GM23248 (cell line): ENCODE data around the gene IFNE. TPM values are rescaled to one million over a fixed set of nuclear protein-coding genes. Genes with fewer than 3 reads are reported as not detected.
A peak's percentile ranks its signal among the peaks of the same experiment; 100 is the strongest.
"Not testable (repeated sequence)": the region's sequence is repeated elsewhere in the genome, so short reads cannot be mapped to it uniquely, and the experiment has no call there.

Experiments used
- DNase-seq: peaks from one replicate; pipeline ENCODE4 v3.0.0-alpha.2; 2015
- H2AFZ ChIP-seq: fragments of 200-600 bp; sonication (generic); 2 replicates; pipeline ENCODE4 v1.6.1; 2016; ENCODE audit warnings: antibody characterized with exemption
- H3F3A ChIP-seq: fragments of 200-600 bp; sonication (generic); 2 replicates; pipeline ENCODE4 v1.6.1; 2016; ENCODE audit warnings: mild to moderate bottlenecking, antibody characterized with exemption, mixed run types; ENCODE audit not compliant: insufficient read depth
- H3K27ac ChIP-seq: fragments of 200-600 bp; sonication (generic); 2 replicates; pipeline ENCODE4 v1.5.1; 2016; ENCODE audit warnings: mild to moderate bottlenecking
- H3K27me3 ChIP-seq: fragments of 200-600 bp; sonication (generic); replicated peaks from 2 replicates; pipeline ENCODE4 v1.6.1; 2016; ENCODE audit warnings: mild to moderate bottlenecking; ENCODE audit not compliant: insufficient read depth
- H3K36me3 ChIP-seq: fragments of 200-600 bp; sonication (generic); 2 replicates; pipeline ENCODE4 v1.6.1; 2016; ENCODE audit warnings: low read depth, mild to moderate bottlenecking
- H3K4me1 ChIP-seq: fragments of 200-600 bp; sonication (generic); 2 replicates; pipeline ENCODE4 v1.6.1; 2016; ENCODE audit warnings: mild to moderate bottlenecking; ENCODE audit not compliant: insufficient read depth
- H3K4me2 ChIP-seq: fragments of 200-600 bp; sonication (generic); one replicate; pipeline ENCODE4 v1.6.1; 2016; ENCODE audit warnings: mild to moderate bottlenecking; ENCODE audit not compliant: unreplicated experiment
- H3K4me3 ChIP-seq: fragments of 200-600 bp; sonication (generic); 2 replicates; pipeline ENCODE4 v1.5.1; 2016; ENCODE audit warnings: mild to moderate bottlenecking
- H3K79me2 ChIP-seq: fragments of 200-600 bp; sonication (generic); 2 replicates; pipeline ENCODE4 v1.6.1; 2016; ENCODE audit warnings: mild to moderate bottlenecking; ENCODE audit not compliant: insufficient read depth
- H3K9ac ChIP-seq: fragments of 200-600 bp; sonication (generic); 2 replicates; pipeline ENCODE4 v1.6.1; 2016; ENCODE audit warnings: mild to moderate bottlenecking
- H3K9me2 ChIP-seq: fragments of 200-600 bp; sonication (generic); 2 replicates; pipeline ENCODE4 v1.6.1; 2016; ENCODE audit warnings: mixed run types, mild to moderate bottlenecking, moderate library complexity; ENCODE audit not compliant: insufficient read depth
- H3K9me3 ChIP-seq: fragments of 200-600 bp; sonication (generic); one replicate; pipeline ENCODE4 v1.6.1; 2017; ENCODE audit warnings: low read depth
- H4K20me1 ChIP-seq: fragments of 200-600 bp; sonication (generic); 2 replicates; pipeline ENCODE4 v1.6.0; 2016; ENCODE audit not compliant: insufficient read depth
- EZH2 ChIP-seq: fragments of 200-600 bp; sonication (generic); IDR thresholded peaks from 2 replicates; pipeline ENCODE4 v1.6.1; 2018; ENCODE audit warnings: antibody characterized with exemption, mild to moderate bottlenecking; ENCODE audit not compliant: insufficient read depth, poor library complexity, severe bottlenecking
- EZH2phosphoT487 ChIP-seq: fragments of 200-600 bp; sonication (generic); IDR thresholded peaks from 2 replicates; pipeline ENCODE4 v1.6.1; 2018; ENCODE audit warnings: antibody characterized with exemption, moderate library complexity, mild to moderate bottlenecking, low read depth; ENCODE audit not compliant: insufficient read depth
- WGBS, 2 experiments: methylation state at CpG; one replicate each; pipeline ENCODE4 v1.1.6; 2015 to 2017; ENCODE audit warnings: low lambda C conversion rate in 2 of 2, low coverage in 1 of 2; ENCODE audit errors: missing lambda C conversion rate in 2 of 2; 5-methylcytosine and 5-hydroxymethylcytosine counted together
- in situ Hi-C: fragments of 300-500 bp; cut with MboI; formaldehyde crosslinking; loops from 2 replicates; pipeline ENCODE4 v1.15.0; 2020
- polyA plus RNA-seq: library from polyadenylated mRNA; unstranded; fragments of >200 nt; fragmentation: Nextera tagmentation; extraction: Ambion mirVana; gene quantifications from 2 replicates; pipeline ENCODE4 v1.2.1, GENCODE V29; 2016
- total RNA-seq: library from RNA; depleted of rRNA; stranded (reverse); fragments of >200 nt; shearing (Covaris generic); gene quantifications from 2 replicates; pipeline ENCODE4 v1.2.3, GENCODE V29; 2014

IFNE gene
- total and polyA plus RNA-seq, 2 experiments from 2014 or later: 1.3 to 1.8 TPM

DNA sequence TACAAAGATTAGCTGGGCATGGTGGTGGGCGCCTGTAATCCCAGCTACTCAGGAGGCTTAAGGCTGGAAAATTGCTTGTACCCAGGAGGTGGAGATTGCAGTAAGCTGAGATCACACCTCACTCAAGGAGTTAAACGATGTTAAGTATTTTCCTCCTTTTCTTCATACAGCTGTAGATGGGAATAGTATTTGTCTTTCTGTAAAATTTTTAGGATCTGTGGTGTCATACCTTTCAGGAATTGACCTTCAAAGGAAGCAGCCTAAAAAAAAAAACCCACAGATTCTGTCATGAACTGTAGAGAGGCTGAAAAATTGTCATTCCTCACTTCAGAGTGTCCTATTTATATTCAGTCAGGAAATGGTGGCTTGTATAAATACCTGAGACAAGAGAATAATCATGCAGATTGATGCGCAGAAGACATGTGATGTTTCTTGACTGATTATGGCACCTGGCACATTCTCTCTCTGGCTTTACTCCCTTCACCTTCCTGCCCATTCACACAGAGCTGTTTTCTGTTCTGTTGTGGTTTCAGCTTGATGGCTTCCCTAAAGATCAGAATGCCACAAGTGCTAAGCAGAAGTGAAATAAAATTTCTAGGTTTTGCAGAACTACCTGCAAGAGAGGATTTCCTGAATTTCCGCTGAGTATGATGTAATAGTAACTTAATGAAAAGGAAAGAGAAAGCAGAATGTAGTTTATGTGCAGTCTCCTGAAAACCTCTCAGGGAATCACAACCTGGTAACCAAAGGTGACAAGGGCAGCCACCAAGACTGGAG is 38.1 kb downstream of the IFNE start:
- Histone ChIP-seq H2AFZ (no peak overlapping the region), H3K27ac (no peak overlapping the region), H3K9me2 (no peaks in the 10 kb centered on the region), H3K4me1 (0 out of 2 replicates have a peak, but pooled peaks cover 3% of the 10 kb centered on the region), H4K20me1 (no peaks in the 10 kb centered on the region), H3K4me3 (no peak overlapping the region), H3K9ac (no peak overlapping the region), H3K27me3 (no peaks in the 10 kb centered on the region), H3K79me2 (no peaks in the 10 kb centered on the region), H3K9me3 (no peaks in the 10 kb centered on the region), H3K4me2 (no peak overlapping the region), H3F3A (peaks cover 78% of the 10 kb centered on the region), H3K36me3 (no peaks in the 10 kb centered on the region)
- TF ChIP-seq EZH2 (no peak), EZH2phosphoT487 (no peak)
- in situ Hi-C loops: no loop called here
- 96 to 97% methylated on average over 4 of the region's 4 CpGs for WGBS, 2 experiments
- DNase-seq: no peak

GRCh38 chr9:21440139-21440538 is 42.0 kb downstream of the IFNE start, which contains the start of gene IFNA1:
Gene IFNA1, plus strand, starts transcription at chr9:21440439. Its CDS starts 69 bp downstream, at chr9:21440508.
- Histone ChIP-seq H3K79me2 (no peaks in the 10 kb centered on the region), H3K27ac (no peak within 1 kb of the TSS), H3K36me3 (no peaks in the 10 kb centered on the region), H4K20me1 (no peaks in the 10 kb centered on the region), H3K4me3 (no peak within 1 kb of the TSS), H2AFZ (no peak within 1 kb of the TSS), H3K4me1 (no peaks in the 10 kb centered on the region), H3K9me2 (no peaks in the 10 kb centered on the region), H3F3A (peaks cover 75% of the 10 kb centered on the region), H3K27me3 (no peaks in the 10 kb centered on the region), H3K4me2 (no peak within 1 kb of the TSS), H3K9ac (no peak within 1 kb of the TSS), H3K9me3 (no peaks in the 10 kb centered on the region)
- no peak for TF ChIP-seq EZH2
- TF ChIP-seq EZH2phosphoT487: no peak
- DNase-seq: no peak
- in situ Hi-C loops: no loop called here
- 59 to 66% methylated on average over 4 of the region's 4 CpGs for WGBS, 2 experiments

- not testable (repeated sequence) for H3K9me2 ChIP-seq
- WGBS, 2 experiments: 43 to 49% methylated on average over 7 of the region's 7 CpGs
These were observed 47.1 kb downstream of the IFNE start for GRCh38 chr9:21435015-21435383.

DNA sequence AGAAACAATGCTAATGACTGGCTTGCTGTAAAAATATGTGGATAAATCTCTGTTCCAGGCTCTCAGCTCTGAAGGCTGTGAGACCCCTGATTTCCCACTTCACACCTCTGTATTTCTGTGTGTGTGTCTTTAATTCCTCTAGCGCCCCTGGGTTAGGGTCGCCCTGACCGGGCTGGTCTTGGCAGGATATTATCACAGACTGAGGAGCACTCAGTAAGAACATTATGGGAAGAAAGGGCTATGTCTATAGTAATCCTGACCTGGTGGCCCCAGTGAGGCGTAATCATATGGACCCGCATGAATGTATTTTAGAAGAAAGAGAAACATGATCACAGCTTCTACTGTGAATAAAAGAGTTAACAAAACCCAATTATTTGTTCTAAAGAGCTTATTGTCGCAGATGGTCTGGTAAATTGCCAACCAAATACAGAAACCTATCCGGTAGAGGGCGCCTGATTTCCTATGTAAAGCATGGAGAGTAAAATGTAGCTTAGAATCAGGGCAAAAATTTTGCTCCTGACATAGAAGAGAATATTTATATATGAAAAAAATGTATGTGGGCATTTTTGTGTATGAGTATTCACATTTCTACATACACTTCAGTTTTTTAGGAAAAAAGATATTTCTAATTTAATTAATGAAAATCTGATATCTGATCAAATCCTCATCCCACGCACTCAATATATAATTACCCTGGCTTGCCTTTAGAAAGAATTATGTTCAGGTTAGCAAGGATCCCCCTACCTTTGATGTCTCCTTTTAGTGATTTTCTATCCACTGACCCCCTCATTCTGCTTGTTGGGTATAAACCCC is 47.7 kb downstream of the IFNE start:
- no peak overlapping the region for H3K9ac ChIP-seq
- H4K20me1 ChIP-seq: no peaks in the 10 kb centered on the region
- WGBS, 2 experiments: 25% methylated on average over 9 of the region's 9 CpGs
- H3K9me2 ChIP-seq: no peaks in the 10 kb centered on the region
- H3K27me3 ChIP-seq: no peaks in the 10 kb centered on the region
- H3K4me3 ChIP-seq: no peak overlapping the region
- H3F3A ChIP-seq: peaks cover 39% of the 10 kb centered on the region
- in situ Hi-C loops: no loop called here
- peak overlapping the region; percentile 49 for H3K4me2 ChIP-seq
- no peak for TF ChIP-seq EZH2phosphoT487
- TF ChIP-seq EZH2: no peak
- no peaks in the 10 kb centered on the region for H3K4me1 ChIP-seq
- DNase-seq: peak; percentile 93
- H3K9me3 ChIP-seq: no peaks in the 10 kb centered on the region
- H3K79me2 ChIP-seq: no peaks in the 10 kb centered on the region
- no peaks in the 10 kb centered on the region for H3K36me3 ChIP-seq
- peak overlapping the region; percentile 31; the same call in 1 of the 2 replicates for H2AFZ ChIP-seq
- no peak overlapping the region for H3K27ac ChIP-seq

More at GRCh38 chr9:21435015-21435383, 47.1 kb downstream of the IFNE start:
- in situ Hi-C loops, H3K4me3 ChIP-seq, H3K4me2 ChIP-seq, H4K20me1 ChIP-seq, H3K27me3 ChIP-seq, H3K9me3 ChIP-seq, H3K79me2 ChIP-seq, H3K4me1 ChIP-seq, H3K9ac ChIP-seq, H3K27ac ChIP-seq, H3K36me3 ChIP-seq, H2AFZ ChIP-seq: not testable (repeated sequence)
- peak; percentile 33 for DNase-seq
- H3F3A ChIP-seq: peaks cover 42% of the 10 kb centered on the region
